Central memory CD4-positive, alpha-beta T cell (primary cell): Measurements from ENCODE around the gene LPCAT2.

Experiments
- DNase-seq: peaks from one replicate; pipeline ENCODE4 v3.0.0; 2022

The LPCAT2 gene

GRCh38 chr16:55557186-55557585 lies 48.3 kb downstream of the LPCAT2 start:
- DNase-seq: no peak

- no peak for DNase-seq
Observed at GRCh38 chr16:55559233-55559632, 50.4 kb downstream of the LPCAT2 start.

- DNase-seq: no peak
Observed at GRCh38 chr16:55559933-55560516, 51.2 kb downstream of the LPCAT2 start.

- no peak for DNase-seq
Observed at GRCh38 chr16:55561319-55561848, 52.5 kb downstream of the LPCAT2 start.

- DNase-seq: no peak
Observed at GRCh38 chr16:55562936-55563335, 54.1 kb downstream of the LPCAT2 start.

GRCh38 chr16:55563797-55564196 lies 54.9 kb downstream of the LPCAT2 start:
- DNase-seq: no peak

GRCh38 chr16:55565086-55565485 lies 56.2 kb downstream of the LPCAT2 start:
- DNase-seq: no peak

GRCh38 chr16:55566432-55567175 lies 57.7 kb downstream of the LPCAT2 start, which contains the start of gene CAPNS2:
Gene CAPNS2 (plus strand): TSS chr16:55566684. CDS start chr16:55566757, 73 bp downstream.
- no peak for DNase-seq

GRCh38 chr16:55567382-55567781 lies 58.5 kb downstream of the LPCAT2 start:
- DNase-seq: no peak

GRCh38 chr16:55568207-55568606 lies 59.3 kb downstream of the LPCAT2 start:
- DNase-seq: no peak

GRCh38 chr16:55569025-55569424 lies 60.2 kb downstream of the LPCAT2 start:
- no peak for DNase-seq

- DNase-seq: no peak
Observed at GRCh38 chr16:55570159-55570558, 61.3 kb downstream of the LPCAT2 start.

- no peak for DNase-seq
Observed at GRCh38 chr16:55571191-55571897, 62.5 kb downstream of the LPCAT2 start.

- DNase-seq: no peak
Observed at GRCh38 chr16:55572439-55572838, 63.6 kb downstream of the LPCAT2 start.

GRCh38 chr16:55574811-55575210 lies 65.9 kb downstream of the LPCAT2 start:
- DNase-seq: no peak

- DNase-seq: no peak
Observed at GRCh38 chr16:55575496-55575895, 66.6 kb downstream of the LPCAT2 start.

- DNase-seq: no peak
Observed at GRCh38 chr16:55576384-55576783, 67.5 kb downstream of the LPCAT2 start.

GRCh38 chr16:55577887-55578286 lies 69.0 kb downstream of the LPCAT2 start:
- no peak for DNase-seq

GRCh38 chr16:55585631-55586030 lies 76.8 kb downstream of the LPCAT2 start:
- no peak for DNase-seq

GRCh38 chr16:55588799-55589198 lies 79.9 kb downstream of the LPCAT2 start:
- DNase-seq: no peak

GRCh38 chr16:55592306-55592705 lies 83.4 kb downstream of the LPCAT2 start:
- no peak for DNase-seq

- DNase-seq: no peak
Observed at GRCh38 chr16:55597928-55598327, 89.1 kb downstream of the LPCAT2 start.

- no peak for DNase-seq
Observed at GRCh38 chr16:55605754-55606336, 97.0 kb downstream of the LPCAT2 start.
